ENCODE measurements around the gene CCDC192. TPM values are rescaled to one million over a fixed set of nuclear protein-coding genes. Genes with fewer than 3 reads are reported as not detected.

The CCDC192 gene
- total and polyA plus RNA-seq, 10 of the 15 experiments (the other 5 are each of a cell fraction or from before 2014, with no cell fraction given) = 0.20 to 0.79 (median 0.32) TPM; not detected in 4

DNA sequence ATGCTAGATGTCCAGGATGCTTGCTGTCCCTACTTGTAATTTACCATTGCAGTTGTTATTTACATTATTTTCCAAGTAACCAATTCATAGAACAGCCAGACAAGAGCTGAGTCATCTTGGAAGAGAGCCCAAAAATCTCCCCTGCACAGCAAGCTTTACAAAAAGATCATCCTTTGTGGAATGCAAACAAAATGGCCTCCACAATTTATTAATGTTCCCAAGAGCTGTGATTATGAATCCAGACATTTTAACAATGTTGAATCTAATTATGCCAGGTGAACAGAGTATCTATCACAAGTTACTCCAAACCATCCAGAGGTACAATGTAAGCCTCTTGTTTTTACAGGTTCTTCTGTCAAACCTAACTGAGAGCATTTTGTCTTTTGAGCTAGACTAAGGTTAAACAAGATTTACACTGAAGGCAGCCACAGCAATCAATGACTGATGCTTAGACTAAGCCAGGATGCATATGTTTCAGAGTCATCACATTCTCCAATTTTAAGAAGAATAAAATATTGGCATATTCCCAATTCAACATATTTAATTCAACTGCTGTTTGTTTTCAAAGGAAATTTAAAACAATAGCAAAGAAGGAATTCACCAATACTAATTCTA lies 285.1 kb downstream of the CCDC192 start (continued):
- TF ChIP-seq, protein P1, sequence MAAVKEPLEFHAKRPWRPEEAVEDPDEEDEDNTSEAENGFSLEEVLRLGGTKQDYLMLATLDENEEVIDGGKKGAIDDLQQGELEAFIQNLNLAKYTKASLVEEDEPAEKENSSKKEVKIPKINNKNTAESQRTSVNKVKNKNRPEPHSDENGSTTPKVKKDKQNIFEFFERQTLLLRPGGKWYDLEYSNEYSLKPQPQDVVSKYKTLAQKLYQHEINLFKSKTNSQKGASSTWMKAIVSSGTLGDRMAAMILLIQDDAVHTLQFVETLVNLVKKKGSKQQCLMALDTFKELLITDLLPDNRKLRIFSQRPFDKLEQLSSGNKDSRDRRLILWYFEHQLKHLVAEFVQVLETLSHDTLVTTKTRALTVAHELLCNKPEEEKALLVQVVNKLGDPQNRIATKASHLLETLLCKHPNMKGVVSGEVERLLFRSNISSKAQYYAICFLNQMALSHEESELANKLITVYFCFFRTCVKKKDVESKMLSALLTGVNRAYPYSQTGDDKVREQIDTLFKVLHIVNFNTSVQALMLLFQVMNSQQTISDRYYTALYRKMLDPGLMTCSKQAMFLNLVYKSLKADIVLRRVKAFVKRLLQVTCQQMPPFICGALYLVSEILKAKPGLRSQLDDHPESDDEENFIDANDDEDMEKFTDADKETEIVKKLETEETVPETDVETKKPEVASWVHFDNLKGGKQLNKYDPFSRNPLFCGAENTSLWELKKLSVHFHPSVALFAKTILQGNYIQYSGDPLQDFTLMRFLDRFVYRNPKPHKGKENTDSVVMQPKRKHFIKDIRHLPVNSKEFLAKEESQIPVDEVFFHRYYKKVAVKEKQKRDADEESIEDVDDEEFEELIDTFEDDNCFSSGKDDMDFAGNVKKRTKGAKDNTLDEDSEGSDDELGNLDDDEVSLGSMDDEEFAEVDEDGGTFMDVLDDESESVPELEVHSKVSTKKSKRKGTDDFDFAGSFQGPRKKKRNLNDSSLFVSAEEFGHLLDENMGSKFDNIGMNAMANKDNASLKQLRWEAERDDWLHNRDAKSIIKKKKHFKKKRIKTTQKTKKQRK (IDR thresholded peaks at IDR 0.05; ENCODE audit: low read depth, low read length) = no peak
- no peak for TF ChIP-seq YY1 (IDR thresholded peaks at IDR 0.05; ENCODE audit: low read depth, low read length)
- no peak for TF ChIP-seq SPI1 (IDR thresholded peaks at IDR 0.05; ENCODE audit: borderline replicate concordance, insufficient read depth, low read depth, low read length)

Other genes with a start within 250 kb of the CCDC192 start
- 19.0 and 22.9 TPM in 2 replicates for gene PRRC1, start 185.8 kb upstream of the CCDC192 start, total RNA-seq (2014; rRNA removed)
- gene PRRC1, start 185.8 kb upstream of the CCDC192 start, total RNA-seq (2014; rRNA removed; fragmentation: Illumina TruSeq; extraction: Trizol) = 30.5 and 30.9 TPM in 2 replicates
- gene PRRC1, start 185.8 kb upstream of the CCDC192 start, total RNA-seq (2021) = 35.0 and 35.8 TPM in 2 replicates
- 50.9 and 54.5 TPM in 2 replicates for gene PRRC1, start 185.8 kb upstream of the CCDC192 start, polyA plus RNA-seq (2011; rRNA removed)
- gene PRRC1, start 185.8 kb upstream of the CCDC192 start, polyA plus RNA-seq (2014; fragmentation: Illumina TruSeq; extraction: Trizol) = 34.0 and 35.5 TPM in 2 replicates
- 10 to 100 TPM; 29.7 to 29.8 TPM for gene PRRC1, start 185.8 kb upstream of the CCDC192 start, polyA plus RNA-seq (2014; fragmentation: Nextera tagmentation; extraction: Ambion mirVana)
- gene PRRC1, start 185.8 kb upstream of the CCDC192 start, polyA plus RNA-seq (2014; rRNA removed) = 24.6 and 26.6 TPM in 2 replicates
- gene PRRC1, start 185.8 kb upstream of the CCDC192 start, polyA plus RNA-seq (2016; fragmentation: Nextera tagmentation; extraction: Ambion mirVana) = 10 to 100 TPM; 31.2 to 40.1 TPM
- not detected in 2 replicates for gene CTXN3, start 54.3 kb upstream of the CCDC192 start, total RNA-seq (2014; rRNA removed)
- gene CTXN3, start 54.3 kb upstream of the CCDC192 start, total RNA-seq (2014; rRNA removed; fragmentation: Illumina TruSeq; extraction: Trizol) = not detected in 2 replicates
- gene CTXN3, start 54.3 kb upstream of the CCDC192 start, total RNA-seq (2021) = not detected in 2 replicates
- not detected in 2 replicates for gene CTXN3, start 54.3 kb upstream of the CCDC192 start, polyA plus RNA-seq (2011; rRNA removed)
- not detected in 2 replicates for gene CTXN3, start 54.3 kb upstream of the CCDC192 start, polyA plus RNA-seq (2014; fragmentation: Illumina TruSeq; extraction: Trizol)
- gene CTXN3, start 54.3 kb upstream of the CCDC192 start, polyA plus RNA-seq (2014; fragmentation: Nextera tagmentation; extraction: Ambion mirVana) = not detected
- gene CTXN3, start 54.3 kb upstream of the CCDC192 start, polyA plus RNA-seq (2014; rRNA removed) = not detected in 2 replicates
- gene CTXN3, start 54.3 kb upstream of the CCDC192 start, polyA plus RNA-seq (2016; fragmentation: Nextera tagmentation; extraction: Ambion mirVana) = not detected

All from GM12878 (cell line).